GM21825 (cell line): Measurements from ENCODE around the gene SAMD10.
"Not testable (repeated sequence)": the region's sequence is repeated elsewhere in the genome, so short reads cannot be mapped to it uniquely, and the experiment has no call there.

Experiments
- ATAC-seq: cut with Tn5 transposase; IDR thresholded peaks from one replicate; pipeline ENCODE4 v1.9.1; 2021; ENCODE audit warnings: mild to moderate bottlenecking, moderate library complexity; ENCODE audit not compliant: unreplicated experiment

SAMD10 gene

DNA sequence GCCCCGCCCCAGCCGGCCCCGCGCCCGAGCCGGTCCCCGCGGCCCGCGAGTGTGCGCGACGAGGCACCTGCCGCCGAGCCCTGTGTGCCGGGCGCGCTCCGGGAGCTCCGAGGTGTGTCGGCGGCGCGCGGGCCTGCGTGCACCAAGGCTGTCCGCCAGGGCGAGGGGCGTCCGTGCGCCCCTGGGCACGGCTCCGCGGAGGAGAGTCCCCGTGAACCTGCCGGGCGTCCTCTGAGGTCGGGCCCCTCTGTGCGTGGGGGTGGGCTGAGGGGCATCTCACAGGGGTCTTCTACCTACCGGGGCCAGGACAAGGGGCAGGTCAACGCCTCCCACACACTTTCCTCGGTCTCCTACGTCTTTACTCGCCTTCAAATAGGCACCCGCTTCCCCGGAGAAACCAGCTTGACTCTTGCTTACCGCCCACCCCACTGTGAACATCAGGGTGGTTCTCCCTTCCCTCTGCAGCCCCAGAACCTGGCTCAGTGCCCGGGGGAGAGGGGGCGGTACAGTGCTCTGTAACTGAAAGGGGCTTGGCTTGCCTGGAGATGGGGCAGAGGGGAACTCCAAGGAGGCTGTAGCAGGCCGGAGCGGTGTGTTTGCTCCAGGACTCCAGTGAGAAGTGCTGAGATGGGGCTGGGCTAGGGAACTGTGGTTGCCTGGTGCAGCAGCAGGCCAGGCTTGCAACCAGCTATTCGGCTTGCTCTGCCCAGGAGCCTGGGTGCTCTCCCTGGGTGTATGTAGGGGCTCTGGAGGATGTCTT, at the start of gene SAMD10:
TSS of gene SAMD10 (minus strand) at position 86 of the 760 bp plus-strand sequence. CDS start 175 bp downstream, outside the sequence.
- peak; percentile 31 for ATAC-seq

DNA sequence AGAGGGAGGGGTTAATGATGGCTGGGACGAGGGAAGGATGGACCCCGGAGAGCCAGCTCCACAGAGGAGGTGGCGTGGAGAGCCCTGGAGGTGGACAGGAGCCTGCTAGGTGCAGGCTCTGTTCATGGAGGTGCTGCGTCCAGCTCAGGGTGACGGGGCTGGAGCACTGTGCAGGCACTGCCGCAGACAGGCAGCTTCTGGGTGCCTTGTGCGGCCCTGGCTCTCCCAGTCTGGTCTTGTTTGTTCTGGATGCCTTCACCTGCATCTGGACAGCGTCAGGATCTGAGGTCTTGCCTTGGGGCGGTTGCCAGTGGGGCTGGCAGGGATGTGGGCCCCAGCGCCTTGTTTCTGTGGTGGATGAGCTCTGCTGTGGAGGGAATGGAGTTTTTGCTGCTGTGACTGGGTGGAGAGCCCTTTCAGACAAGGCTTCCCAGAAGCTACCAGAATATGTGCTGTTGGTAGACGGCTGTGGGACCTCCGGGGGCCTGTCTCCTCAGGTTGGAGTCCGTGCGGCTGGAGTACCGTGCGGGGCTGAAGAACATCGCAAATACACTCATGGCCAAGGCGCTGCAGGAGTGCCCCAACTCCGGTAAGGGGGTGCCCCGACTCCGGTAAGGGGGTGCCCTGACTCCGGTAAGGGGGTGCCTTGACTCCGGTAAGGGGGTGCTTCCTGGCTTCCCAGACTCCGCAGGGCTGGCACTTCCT, 48.7 kb upstream of the SAMD10 start:
- no peak for ATAC-seq

- ATAC-seq: no peak
These were observed 46.5 kb upstream of the SAMD10 start for GRCh38 chr20:64025826-64026412.

DNA sequence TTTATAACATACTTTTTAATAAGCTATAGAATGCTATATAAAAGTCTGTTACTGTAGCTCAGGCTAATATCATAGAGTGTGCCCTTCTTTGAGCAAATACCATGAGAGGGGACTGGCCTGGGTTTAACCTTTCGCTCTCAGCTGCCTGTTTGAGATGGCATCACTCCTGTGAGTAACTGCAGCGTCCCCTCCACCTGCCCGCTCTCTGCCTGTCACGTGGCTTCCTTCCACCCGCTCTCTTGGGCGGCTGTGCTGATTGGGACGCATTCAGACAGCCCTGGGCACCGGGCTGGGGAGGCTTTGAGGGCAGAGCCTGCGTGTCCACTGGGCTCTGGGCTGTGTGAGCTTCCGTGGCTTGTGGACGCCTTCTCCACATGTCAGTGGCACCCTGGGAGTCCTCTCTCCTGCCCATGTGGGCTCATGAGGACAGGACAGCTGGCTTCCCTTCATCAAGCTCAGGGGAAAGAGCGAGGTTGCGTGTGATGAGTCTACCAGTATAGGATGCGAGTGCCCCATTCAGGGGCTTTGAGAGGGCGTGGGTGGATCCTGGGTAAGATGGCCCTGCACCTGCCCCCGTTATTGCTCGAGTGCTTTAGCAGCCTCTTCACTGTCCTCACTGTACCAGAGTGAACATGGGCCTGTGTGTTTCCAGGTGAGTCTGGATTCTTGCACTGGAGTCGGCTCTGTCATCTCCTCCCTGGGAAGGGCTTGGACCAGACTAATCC, 45.8 kb upstream of the SAMD10 start:
- no peak for ATAC-seq

GRCh38 chr20:64024141-64024990, 44.9 kb upstream of the SAMD10 start:
- no peak for ATAC-seq

- no peak for ATAC-seq
These were observed 44.1 kb upstream of the SAMD10 start for GRCh38 chr20:64023361-64024140.

GRCh38 chr20:64022671-64023360, 43.4 kb upstream of the SAMD10 start:
- ATAC-seq: no peak

- no peak for ATAC-seq
These were observed 41.9 kb upstream of the SAMD10 start for GRCh38 chr20:64021124-64021975.

- ATAC-seq: no peak
These were observed 36.2 kb upstream of the SAMD10 start for GRCh38 chr20:64015635-64016034.

GRCh38 chr20:64012385-64013154, 33.1 kb upstream of the SAMD10 start:
- ATAC-seq: not testable (repeated sequence)

DNA sequence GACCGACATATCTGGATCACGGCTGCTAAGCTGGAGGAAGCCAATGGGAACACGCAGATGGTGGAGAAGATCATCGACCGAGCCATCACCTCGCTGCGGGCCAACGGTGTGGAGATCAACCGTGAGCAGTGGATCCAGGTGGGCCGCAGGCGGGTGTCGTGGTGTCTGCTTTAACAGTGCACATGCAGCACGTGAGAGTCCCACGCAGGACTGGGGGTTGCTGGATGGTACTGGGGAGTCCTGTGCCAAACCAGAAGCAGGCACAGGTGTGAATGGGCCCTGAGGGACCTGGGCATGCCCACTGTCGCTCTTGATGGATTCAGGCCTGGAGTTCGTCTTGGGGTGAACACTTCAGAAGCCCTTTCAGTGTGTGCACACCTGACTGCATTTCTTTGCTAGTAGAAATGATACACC, 31.9 kb upstream of the SAMD10 start:
- ATAC-seq: peak; percentile 27

- ATAC-seq: peak; percentile 41
These were observed 31.3 kb upstream of the SAMD10 start for GRCh38 chr20:64010711-64011237.

- ATAC-seq: no peak
These were observed 30.5 kb upstream of the SAMD10 start for GRCh38 chr20:64009811-64010387.

- ATAC-seq: no peak
These were observed 27.5 kb upstream of the SAMD10 start for GRCh38 chr20:64006902-64007301.

DNA sequence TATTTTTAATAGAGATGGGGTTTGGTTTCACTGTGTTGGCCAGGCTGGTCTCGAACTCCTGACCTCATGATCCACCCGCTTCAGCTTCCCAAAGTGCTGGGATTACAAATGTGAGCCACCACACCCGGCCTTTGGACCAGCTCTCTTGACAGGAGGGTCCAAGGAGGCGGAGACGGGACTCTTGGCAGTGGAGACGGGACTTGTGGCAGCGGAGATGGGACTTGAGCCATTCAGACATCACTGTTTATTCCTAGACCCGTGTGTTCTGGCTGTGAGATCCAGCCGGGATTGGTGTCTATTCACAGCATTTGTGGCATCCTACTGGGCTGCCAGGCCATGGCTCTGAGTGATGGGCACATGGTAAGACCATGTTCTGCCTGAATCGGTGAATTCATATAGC, 27.0 kb upstream of the SAMD10 start:
- ATAC-seq: no peak

- no peak for ATAC-seq
These were observed 26.0 kb upstream of the SAMD10 start for GRCh38 chr20:64005394-64005793.
